DOHH2 (cell line): ENCODE results near the gene SGSH.
A peak's percentile ranks its signal among the peaks of the same experiment; 100 is the strongest.

ENCODE experiments used
- H3F3A ChIP-seq: fragments of 200-600 bp; sonication (generic), shearing (Covaris generic); 2 replicates; pipeline ENCODE4 v1.6.0; 2016; ENCODE audit warnings: antibody characterized with exemption, mild to moderate bottlenecking; ENCODE audit not compliant: control insufficient read depth, insufficient read depth
- H3K27ac ChIP-seq: fragments of 200-600 bp; sonication (generic); 2 replicates; pipeline ENCODE4 v1.5.1; 2014; ENCODE audit warnings: low read depth, mild to moderate bottlenecking, low read length, moderate library complexity
- H3K27me3 ChIP-seq: fragments of 200-600 bp; sonication (generic); 2 replicates; pipeline ENCODE4 v1.6.1; 2014; ENCODE audit warnings: mild to moderate bottlenecking, low read length, mixed read lengths; ENCODE audit not compliant: control insufficient read depth
- H3K36me3 ChIP-seq: fragments of 200-600 bp; sonication (generic); 2 replicates; pipeline ENCODE4 v1.6.1; 2014; ENCODE audit warnings: mild to moderate bottlenecking, low read length, moderate library complexity, mixed read lengths; ENCODE audit not compliant: control insufficient read depth
- H3K4me1 ChIP-seq: fragments of 200-600 bp; sonication (generic); 2 replicates; pipeline ENCODE4 v1.6.1; 2014; ENCODE audit warnings: mild to moderate bottlenecking, low read length, mixed read lengths; ENCODE audit not compliant: control insufficient read depth
- H3K4me2 ChIP-seq: fragments of 200-600 bp; sonication (generic); 2 replicates; pipeline ENCODE4 v1.6.0; 2014; ENCODE audit warnings: mild to moderate bottlenecking, low read length, moderate library complexity
- H3K4me3 ChIP-seq: fragments of 200-600 bp; sonication (generic); 2 replicates; pipeline ENCODE4 v1.5.1; 2014; ENCODE audit warnings: mild to moderate bottlenecking, low read length, mixed read lengths
- H3K79me2 ChIP-seq: fragments of 200-600 bp; sonication (generic); 2 replicates; pipeline ENCODE4 v1.6.1; 2014; ENCODE audit warnings: mild to moderate bottlenecking, low read length, mixed read lengths; ENCODE audit not compliant: control insufficient read depth
- H3K9me2 ChIP-seq: fragments of 200-600 bp; sonication (generic); replicated peaks from 2 replicates; pipeline ENCODE4 v1.6.1; 2014; ENCODE audit warnings: mild to moderate bottlenecking, low read length, mixed read lengths; ENCODE audit not compliant: control insufficient read depth
- H3K9me3 ChIP-seq: fragments of 200-600 bp; sonication (generic); 2 replicates; pipeline ENCODE4 v1.6.1; 2014; ENCODE audit warnings: antibody characterized with exemption, low read length, mixed read lengths; ENCODE audit not compliant: control insufficient read depth, insufficient read depth
- H4K20me1 ChIP-seq: fragments of 200-600 bp; sonication (generic); 2 replicates; pipeline ENCODE4 v1.6.0; 2014; ENCODE audit warnings: low read depth, mild to moderate bottlenecking, antibody characterized with exemption, low read length, moderate library complexity; ENCODE audit not compliant: control insufficient read depth, insufficient read depth
- CTCF ChIP-seq: fragments of 200-600 bp; sonication (generic); IDR thresholded peaks from one replicate; pipeline ENCODE4 v1.5.1; 2014; ENCODE audit warnings: antibody characterized with exemption, mild to moderate bottlenecking, low read depth, low read length; ENCODE audit not compliant: poor library complexity, severe bottlenecking
- EZH2phosphoT487 ChIP-seq: fragments of 200-600 bp; sonication (generic); IDR thresholded peaks from 2 replicates; pipeline ENCODE4 v1.6.1; 2017; ENCODE audit warnings: borderline replicate concordance, mild to moderate bottlenecking, antibody characterized with exemption, low read length, moderate library complexity, mixed read lengths

The SGSH gene

GRCh38 chr17:80204626-80205468, 15.3 kb downstream of the SGSH start:
- TF ChIP-seq CTCF (no peak), EZH2phosphoT487 (no peak)
- Histone ChIP-seq H4K20me1 (no peaks in the 10 kb centered on the region), H3K4me1 (no peaks in the 10 kb centered on the region), H3K27me3 (no peaks in the 10 kb centered on the region), H3K4me2 (no peak overlapping the region), H3K9me2 (no peaks in the 10 kb centered on the region), H3K79me2 (no peaks in the 10 kb centered on the region), H3K36me3 (no peaks in the 10 kb centered on the region), H3K27ac (no peak overlapping the region), H3K4me3 (no peak overlapping the region), H3K9me3 (no peaks in the 10 kb centered on the region), H3F3A (no peaks in the 10 kb centered on the region)

GRCh38 chr17:80203471-80203963, 16.6 kb downstream of the SGSH start:
- Histone ChIP-seq H3K9me3 (no peaks in the 10 kb centered on the region), H4K20me1 (no peaks in the 10 kb centered on the region), H3K27ac (no peak overlapping the region), H3K9me2 (no peaks in the 10 kb centered on the region), H3F3A (no peaks in the 10 kb centered on the region), H3K79me2 (no peaks in the 10 kb centered on the region), H3K4me3 (no peak overlapping the region), H3K4me2 (no peak overlapping the region), H3K27me3 (no peaks in the 10 kb centered on the region), H3K36me3 (no peaks in the 10 kb centered on the region), H3K4me1 (no peaks in the 10 kb centered on the region)
- TF ChIP-seq EZH2phosphoT487 (no peak), CTCF (peak; percentile 12)

- Histone ChIP-seq H3K9me2 (no peaks in the 10 kb centered on the region), H3F3A (no peaks in the 10 kb centered on the region), H3K79me2 (no peaks in the 10 kb centered on the region), H4K20me1 (no peaks in the 10 kb centered on the region), H3K36me3 (no peaks in the 10 kb centered on the region), H3K27me3 (no peaks in the 10 kb centered on the region), H3K9me3 (no peaks in the 10 kb centered on the region), H3K4me2 (no peak overlapping the region), H3K4me1 (no peaks in the 10 kb centered on the region), H3K4me3 (no peak overlapping the region), H3K27ac (no peak overlapping the region)
- TF ChIP-seq CTCF (no peak), EZH2phosphoT487 (no peak)
Observed at GRCh38 chr17:80202197-80202596, 17.9 kb downstream of the SGSH start.
